22Rv1 (cell line): ENCODE data around the gene SLC52A3.

Experiments used
- CTCF ChIP-seq: fragments of 450-650 bp; IDR thresholded peaks from 2 replicates; pipeline ENCODE4 v1.5.1; 2017; ENCODE audit warnings: mild to moderate bottlenecking
- ZFX ChIP-seq: fragments of 450-650 bp; IDR thresholded peaks from 2 replicates; pipeline ENCODE4 v1.6.1; 2017; ENCODE audit warnings: antibody characterized with exemption, borderline replicate concordance

- TF ChIP-seq CTCF (no peak), ZFX (no peak)
These were observed 50.5 kb downstream of the SLC52A3 start for GRCh38 chr20:717832-718231.
